K562 (cell line): ENCODE measurements around the gene GEMIN7. TPM values are rescaled to one million over a fixed set of nuclear protein-coding genes. Genes with fewer than 3 reads are reported as not detected.

Source experiments
- ELF2 ChIP-seq: fragments of 250-450 bp; sonication (Bioruptor Pico); IDR thresholded peaks from 2 replicates; pipeline ENCODE4 v1.5.0; 2021; ENCODE audit warnings: mild to moderate bottlenecking
- HSF4 ChIP-seq: fragments of 250-450 bp; sonication (Bioruptor Pico); IDR thresholded peaks from 2 replicates; pipeline ENCODE4 v2.1.2; 2022; ENCODE audit warnings: mild to moderate bottlenecking, moderate library complexity, borderline replicate concordance
- PURB ChIP-seq: sonication (generic); formaldehyde crosslinking; IDR thresholded peaks from 2 replicates; pipeline ENCODE4 v1.9.0; 2021; ENCODE audit warnings: low read depth, mild to moderate bottlenecking, missing genetic modification reagents
- SRF ChIP-seq, 2 experiments: fragments of 250-450, 450-650 bp in 1 of 2; sonication (Bioruptor Pico) in 1 of 2; sonication (generic) in 1 of 2; formaldehyde crosslinking; IDR thresholded peaks; 2 replicates each; pipeline versions ENCODE4 v1.5.0 to v1.5.1; 2020 to 2022; ENCODE audit warnings: mild to moderate bottlenecking in 1 of 2, missing genetic modification reagents in 1 of 2
- SUPT5H ChIP-seq: fragments of 450-650 bp; IDR thresholded peaks from 2 replicates; pipeline ENCODE4 v1.6.1; 2016
- TEAD2 ChIP-seq: fragments of 450-650 bp; IDR thresholded peaks from 2 replicates; pipeline ENCODE4 v1.6.1; 2016; ENCODE audit warnings: missing genetic modification characterization, control low read depth, missing compliant biosample characterization
- ZNF592 ChIP-seq: fragments of 450-650 bp; IDR thresholded peaks from 2 replicates; pipeline ENCODE4 v1.6.1; 2017; ENCODE audit warnings: antibody characterized with exemption, mild to moderate bottlenecking
- polyA plus RNA-seq, 8 experiments: library from polyadenylated mRNA; depleted of rRNA in 4 of 8; stranded (reverse) in 5 of 8; unstranded in 3 of 8; fragments of >200 nt; fragmentation: Nextera tagmentation in 2 of 8; fragmentation: Illumina TruSeq in 1 of 8; extraction: Ambion mirVana in 2 of 8; extraction: Trizol in 1 of 8; gene quantifications; 2 replicates each; pipeline versions ENCODE4 v1.2.1 to v1.2.3, GENCODE V29; 2011 to 2014; ENCODE audit warnings: inconsistent platforms in 1 of 8, missing spikeins in 1 of 8
- total RNA-seq, 7 experiments: library from RNA; depleted of rRNA in 6 of 7; stranded (reverse); fragments of >200 nt in 6 of 7; fragmentation: Illumina TruSeq in 2 of 7; extraction: Trizol in 2 of 7; gene quantifications; 2 replicates each; pipeline versions ENCODE4 v1.2.1 to v1.2.3, GENCODE V29; 2011 to 2021; ENCODE audit warnings: low replicate concordance in 1 of 7
- TF ChIP-seq, protein P1 (sequence below): fragments of 250-450 bp; sonication (Bioruptor Pico); IDR thresholded peaks from 2 replicates; pipeline ENCODE4 v1.4.0; 2020; ENCODE audit warnings: borderline replicate concordance
- TF ChIP-seq, protein P2 (sequence below), 2 experiments: fragments of 450-650 bp in 1 of 2; sonication (generic) in 1 of 2; formaldehyde crosslinking in 1 of 2; IDR thresholded peaks; 2 replicates each; pipeline versions ENCODE4 v1.7.1 to v1.9.0; 2016 to 2022; ENCODE audit warnings: inconsistent platforms in 1 of 2, mild to moderate bottlenecking in 1 of 2, missing genetic modification reagents in 1 of 2

Gene GEMIN7
- total and polyA plus RNA-seq, 9 of the 15 experiments (the other 6 are each of a cell fraction or from before 2014, with no cell fraction given): 23.1 to 124 (median 54.9) TPM

DNA sequence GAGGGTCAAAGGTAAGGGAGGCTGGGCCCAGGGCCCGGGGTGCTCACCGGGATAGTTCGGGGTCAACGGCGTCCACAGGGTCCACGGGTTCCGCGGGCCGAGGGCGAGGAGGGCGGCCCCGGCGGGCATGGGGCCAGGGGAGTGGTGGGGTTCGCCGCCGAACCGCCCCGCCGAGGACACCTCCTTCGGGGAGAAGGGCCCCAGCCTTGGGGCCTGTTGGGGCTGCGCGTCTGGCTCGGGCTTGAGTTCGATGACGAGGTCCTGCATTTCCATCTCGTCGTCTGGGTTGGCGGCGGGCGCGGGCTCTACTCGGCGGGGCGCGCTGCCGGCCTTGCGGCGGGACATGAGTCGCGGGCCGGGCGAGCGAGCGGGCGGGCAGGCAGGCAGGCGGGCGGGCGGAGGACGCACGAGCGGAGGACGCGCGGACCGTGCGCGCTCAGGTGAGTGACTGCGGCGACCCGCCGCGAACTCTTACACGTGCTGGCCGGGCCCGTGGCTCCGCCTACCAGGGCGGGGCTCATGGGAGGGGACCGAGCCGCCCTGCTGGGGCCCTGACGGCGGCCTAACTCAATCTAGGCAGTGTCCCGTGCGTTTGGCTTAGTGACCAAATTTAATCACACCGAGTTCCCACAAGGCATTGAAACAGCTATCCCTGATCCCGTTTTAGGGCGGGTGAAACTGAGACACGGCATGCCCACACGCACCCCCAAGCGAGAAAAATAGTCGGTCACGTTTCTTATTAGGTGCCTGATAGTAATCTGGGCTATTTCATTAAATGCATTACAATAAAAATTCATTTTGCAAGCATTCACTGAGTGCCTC is 2.8 kb upstream of the GEMIN7 start, which contains the start of gene ZNF296 (continued):
- TF ChIP-seq SRF (CRISPR knock-in tag; IDR thresholded peaks at IDR 0.05) (peak in 1 of 2 experiments; percentile 59; a peak in 1 of 4 replicates), HSF4 (CRISPR knock-in tag) (no peak), ELF2 (CRISPR knock-in tag) (no peak), SUPT5H (no peak), ZNF592 (peak; percentile 60; the same call in 1 of the 2 replicates), TEAD2 (tag) (no peak), PURB (CRISPR knock-in tag) (no peak)
- TF ChIP-seq, protein P1, sequence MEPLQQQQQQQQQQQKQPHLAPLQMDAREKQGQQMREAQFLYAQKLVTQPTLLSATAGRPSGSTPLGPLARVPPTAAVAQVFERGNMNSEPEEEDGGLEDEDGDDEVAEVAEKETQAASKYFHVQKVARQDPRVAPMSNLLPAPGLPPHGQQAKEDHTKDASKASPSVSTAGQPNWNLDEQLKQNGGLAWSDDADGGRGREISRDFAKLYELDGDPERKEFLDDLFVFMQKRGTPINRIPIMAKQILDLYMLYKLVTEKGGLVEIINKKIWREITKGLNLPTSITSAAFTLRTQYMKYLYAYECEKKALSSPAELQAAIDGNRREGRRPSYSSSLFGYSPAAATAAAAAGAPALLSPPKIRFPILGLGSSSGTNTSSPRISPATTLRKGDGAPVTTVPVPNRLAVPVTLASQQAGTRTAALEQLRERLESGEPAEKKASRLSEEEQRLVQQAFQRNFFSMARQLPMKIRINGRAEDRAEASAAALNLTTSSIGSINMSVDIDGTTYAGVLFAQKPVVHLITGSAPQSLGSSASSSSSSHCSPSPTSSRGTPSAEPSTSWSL: no peak
- TF ChIP-seq, protein P2, sequence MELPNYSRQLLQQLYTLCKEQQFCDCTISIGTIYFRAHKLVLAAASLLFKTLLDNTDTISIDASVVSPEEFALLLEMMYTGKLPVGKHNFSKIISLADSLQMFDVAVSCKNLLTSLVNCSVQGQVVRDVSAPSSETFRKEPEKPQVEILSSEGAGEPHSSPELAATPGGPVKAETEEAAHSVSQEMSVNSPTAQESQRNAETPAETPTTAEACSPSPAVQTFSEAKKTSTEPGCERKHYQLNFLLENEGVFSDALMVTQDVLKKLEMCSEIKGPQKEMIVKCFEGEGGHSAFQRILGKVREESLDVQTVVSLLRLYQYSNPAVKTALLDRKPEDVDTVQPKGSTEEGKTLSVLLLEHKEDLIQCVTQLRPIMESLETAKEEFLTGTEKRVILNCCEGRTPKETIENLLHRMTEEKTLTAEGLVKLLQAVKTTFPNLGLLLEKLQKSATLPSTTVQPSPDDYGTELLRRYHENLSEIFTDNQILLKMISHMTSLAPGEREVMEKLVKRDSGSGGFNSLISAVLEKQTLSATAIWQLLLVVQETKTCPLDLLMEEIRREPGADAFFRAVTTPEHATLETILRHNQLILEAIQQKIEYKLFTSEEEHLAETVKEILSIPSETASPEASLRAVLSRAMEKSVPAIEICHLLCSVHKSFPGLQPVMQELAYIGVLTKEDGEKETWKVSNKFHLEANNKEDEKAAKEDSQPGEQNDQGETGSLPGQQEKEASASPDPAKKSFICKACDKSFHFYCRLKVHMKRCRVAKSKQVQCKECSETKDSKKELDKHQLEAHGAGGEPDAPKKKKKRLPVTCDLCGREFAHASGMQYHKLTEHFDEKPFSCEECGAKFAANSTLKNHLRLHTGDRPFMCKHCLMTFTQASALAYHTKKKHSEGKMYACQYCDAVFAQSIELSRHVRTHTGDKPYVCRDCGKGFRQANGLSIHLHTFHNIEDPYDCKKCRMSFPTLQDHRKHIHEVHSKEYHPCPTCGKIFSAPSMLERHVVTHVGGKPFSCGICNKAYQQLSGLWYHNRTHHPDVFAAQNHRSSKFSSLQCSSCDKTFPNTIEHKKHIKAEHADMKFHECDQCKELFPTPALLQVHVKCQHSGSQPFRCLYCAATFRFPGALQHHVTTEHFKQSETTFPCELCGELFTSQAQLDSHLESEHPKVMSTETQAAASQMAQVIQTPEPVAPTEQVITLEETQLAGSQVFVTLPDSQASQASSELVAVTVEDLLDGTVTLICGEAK (IDR thresholded peaks at IDR 0.05): no peak
- TF ChIP-seq, protein P2 (CRISPR knock-in tag; IDR thresholded peaks at IDR 0.05): no peak
